ENCODE data around the gene RNF26. TPM values are rescaled to one million over a fixed set of nuclear protein-coding genes. Genes with fewer than 3 reads are reported as not detected.

The RNF26 gene
- total RNA-seq, 2 experiments from 2014 or later = 33.5 to 35.1 TPM

GRCh38 chr11:119323532-119324033, 10.7 kb upstream of the RNF26 start:
- H3K36me3 Mint-ChIP-seq (ENCODE audit: low read depth) = no peaks in the 10 kb centered on the region
- peak; percentile 83 for DNase-seq
- H3K27me3 Mint-ChIP-seq = peaks cover 9% of the 10 kb centered on the region
- CTCF ChIA-PET = interaction anchor here (0.9 to 10.8 kb wide), 30 partner anchors 8 to 257 kb away, joined by 3 to 136 read pairs (median 6); partner anchors contain the start of genes C1QTNF5, CBL, DPAGT1 and HINFP
- no peak overlapping the region for H3K4me3 Mint-ChIP-seq
- peaks cover 35% of the 10 kb centered on the region for H3K4me1 Mint-ChIP-seq
- POLR2A ChIA-PET = interaction anchor here (0.9 to 3.5 kb wide), 8 partner anchors 11 to 229 kb away, joined by 3 to 17 read pairs (median 4); partner anchors contain the start of genes CBL and RNF26
- H3K27ac Mint-ChIP-seq = no peak overlapping the region
- H3K9me3 Mint-ChIP-seq = no peaks in the 10 kb centered on the region

GRCh38 chr11:119324189-119324588, 10.1 kb upstream of the RNF26 start:
- ChIA-PET CTCF (interaction anchor here (0.6 to 10.8 kb wide), 25 partner anchors 8 to 544 kb away, joined by 3 to 136 read pairs (median 6); partner anchors contain the start of genes C1QTNF5, CBL, DPAGT1 and NLRX1), POLR2A (interaction anchor here (0.9 to 1.9 kb wide), 4 partner anchors 10 to 229 kb away, joined by 3 to 6 read pairs (median 3); partner anchors contain the start of genes CBL and RNF26)
- Mint-ChIP-seq H3K4me1 (peaks cover 30% of the 10 kb centered on the region), H3K27me3 (peaks cover 8% of the 10 kb centered on the region), H3K9me3 (no peaks in the 10 kb centered on the region), H3K4me3 (no peak overlapping the region), H3K27ac (no peak overlapping the region), H3K36me3 (ENCODE audit: low read depth) (no peaks in the 10 kb centered on the region)
- no peak for DNase-seq

- Mint-ChIP-seq H3K4me3 (no peak overlapping the region), H3K9me3 (no peaks in the 10 kb centered on the region), H3K4me1 (peaks cover 16% of the 10 kb centered on the region), H3K36me3 (ENCODE audit: low read depth) (no peaks in the 10 kb centered on the region), H3K27me3 (peaks cover 16% of the 10 kb centered on the region), H3K27ac (no peak overlapping the region)
- CTCF ChIA-PET = interaction anchor here (0.7 to 4.1 kb wide), 4 partner anchors 9 to 214 kb away, joined by 4 to 15 read pairs (median 6); no protein-coding TSS in a partner anchor
- POLR2A ChIA-PET = no interaction called here
- no peak for DNase-seq
Measured at GRCh38 chr11:119329320-119329719, 5.0 kb upstream of the RNF26 start.

- Mint-ChIP-seq H3K4me1 (peaks cover 24% of the 10 kb centered on the region), H3K36me3 (ENCODE audit: low read depth) (peaks cover 5% of the 10 kb centered on the region), H3K4me3 (no peak overlapping the region), H3K27me3 (peaks cover 16% of the 10 kb centered on the region), H3K27ac (no peak overlapping the region), H3K9me3 (no peaks in the 10 kb centered on the region)
- ChIA-PET POLR2A (no interaction called here), CTCF (interaction anchor here (0.7 to 1.1 kb wide), 2 partner anchors 8 to 14 kb away, joined by 3 to 4 read pairs; no protein-coding TSS in a partner anchor)
- no peak for DNase-seq
Measured at GRCh38 chr11:119330237-119330636, 4.1 kb upstream of the RNF26 start.

- no peak for DNase-seq
- Mint-ChIP-seq H3K9me3 (no peaks in the 10 kb centered on the region), H3K4me1 (peaks cover 44% of the 10 kb centered on the region), H3K27ac (no peak overlapping the region), H3K27me3 (peaks cover 16% of the 10 kb centered on the region), H3K36me3 (ENCODE audit: low read depth) (peaks cover 15% of the 10 kb centered on the region), H3K4me3 (no peak overlapping the region)
- POLR2A ChIA-PET = interaction anchor here (1.3 kb wide), 1 partner anchor 11 kb away, joined by 7 read pairs; no protein-coding TSS in a partner anchor
- CTCF ChIA-PET = interaction anchor here (0.8 to 2.6 kb wide), 3 partner anchors 8 to 11 kb away, joined by 3 to 24 read pairs (median 4); no protein-coding TSS in a partner anchor
Measured at GRCh38 chr11:119332111-119332765, 2.1 kb upstream of the RNF26 start.

GRCh38 chr11:119335091-119335654, 846 bp downstream of the RNF26 start:
- Mint-ChIP-seq H3K27me3 (peaks cover 17% of the 10 kb centered on the region), H3K9me3 (no peaks in the 10 kb centered on the region), H3K4me3 (peak overlapping the region; percentile 100), H3K27ac (peak overlapping the region; percentile 94), H3K4me1 (peaks cover 62% of the 10 kb centered on the region), H3K36me3 (ENCODE audit: low read depth) (peaks cover 21% of the 10 kb centered on the region)
- DNase-seq = no peak
- POLR2A ChIA-PET = interaction anchor here (0.9 to 2.1 kb wide), 5 partner anchors 13 to 268 kb away, joined by 3 to 13 read pairs (median 6); partner anchors contain the start of genes CBL, NLRX1 and VPS11
- CTCF ChIA-PET = interaction anchor here (1.1 to 6.7 kb wide), 5 partner anchors 12 to 46 kb away, joined by 4 to 136 read pairs (median 10); partner anchors contain the start of gene USP2

GRCh38 chr11:119335655-119336543, 1.6 kb downstream of the RNF26 start:
- no peak for DNase-seq
- POLR2A ChIA-PET = interaction anchor here (2.1 kb wide), 2 partner anchors 14 to 167 kb away, joined by 8 to 13 read pairs; partner anchors contain the start of gene NLRX1
- peaks cover 64% of the 10 kb centered on the region for H3K4me1 Mint-ChIP-seq
- no peaks in the 10 kb centered on the region for H3K9me3 Mint-ChIP-seq
- peaks cover 21% of the 10 kb centered on the region for H3K36me3 Mint-ChIP-seq (ENCODE audit: low read depth)
- CTCF ChIA-PET = interaction anchor here (2.2 to 6.7 kb wide), 2 partner anchors 12 to 20 kb away, joined by 10 to 136 read pairs; no protein-coding TSS in a partner anchor
- peak overlapping the region; percentile 100 for H3K4me3 Mint-ChIP-seq
- H3K27me3 Mint-ChIP-seq = peaks cover 15% of the 10 kb centered on the region
- H3K27ac Mint-ChIP-seq = peak overlapping the region; percentile 94

GRCh38 chr11:119336744-119337469, 2.6 kb downstream of the RNF26 start:
- ChIA-PET CTCF (interaction anchor here (0.6 to 6.7 kb wide), 8 partner anchors 11 to 168 kb away, joined by 3 to 136 read pairs (median 16); partner anchors contain the start of genes CBL and NLRX1), POLR2A (interaction anchor here (1.2 to 2.5 kb wide), 4 partner anchors 14 to 241 kb away, joined by 3 to 17 read pairs (median 5); partner anchors contain the start of gene NLRX1)
- Mint-ChIP-seq H3K4me3 (peak overlapping the region; percentile 61), H3K36me3 (ENCODE audit: low read depth) (peaks cover 21% of the 10 kb centered on the region), H3K27ac (peak overlapping the region; percentile 44), H3K4me1 (peaks cover 68% of the 10 kb centered on the region), H3K9me3 (no peaks in the 10 kb centered on the region), H3K27me3 (peaks cover 23% of the 10 kb centered on the region)
- DNase-seq = no peak

- POLR2A ChIA-PET = interaction anchor here (0.8 to 2.5 kb wide), 10 partner anchors 13 to 271 kb away, joined by 3 to 17 read pairs (median 4); partner anchors contain the start of genes HMBS and NLRX1
- no peaks in the 10 kb centered on the region for H3K9me3 Mint-ChIP-seq
- H3K36me3 Mint-ChIP-seq (ENCODE audit: low read depth) = peaks cover 21% of the 10 kb centered on the region
- H3K4me1 Mint-ChIP-seq = peaks cover 66% of the 10 kb centered on the region
- DNase-seq = no peak
- CTCF ChIA-PET = interaction anchor here (0.5 to 6.7 kb wide), 44 partner anchors 8 to 1133 kb away, joined by 3 to 136 read pairs (median 4); partner anchors contain the start of genes CBL, NLRX1, USP2 and VPS11
- H3K27ac Mint-ChIP-seq = no peak overlapping the region
- H3K4me3 Mint-ChIP-seq = peak overlapping the region; percentile 21
- peaks cover 31% of the 10 kb centered on the region for H3K27me3 Mint-ChIP-seq
Measured at GRCh38 chr11:119337581-119338317, 3.4 kb downstream of the RNF26 start.

GRCh38 chr11:119338318-119338890, 4.1 kb downstream of the RNF26 start:
- no peak overlapping the region for H3K4me3 Mint-ChIP-seq
- peak; percentile 77 for DNase-seq
- peaks cover 35% of the 10 kb centered on the region for H3K27me3 Mint-ChIP-seq
- H3K4me1 Mint-ChIP-seq = peaks cover 60% of the 10 kb centered on the region
- H3K27ac Mint-ChIP-seq = no peak overlapping the region
- CTCF ChIA-PET = interaction anchor here (0.5 to 6.7 kb wide), 44 partner anchors 9 to 1134 kb away, joined by 3 to 136 read pairs (median 4); partner anchors contain the start of genes CBL, NLRX1, USP2 and VPS11
- no peaks in the 10 kb centered on the region for H3K9me3 Mint-ChIP-seq
- POLR2A ChIA-PET = interaction anchor here (0.8 to 2.5 kb wide), 9 partner anchors 12 to 272 kb away, joined by 3 to 17 read pairs (median 4); partner anchors contain the start of genes HMBS and NLRX1
- peaks cover 21% of the 10 kb centered on the region for H3K36me3 Mint-ChIP-seq (ENCODE audit: low read depth)

Data from activated CD4-positive, alpha-beta memory T cell treated with anti-CD3 and anti-CD28 coated beads, Interleukin-2, amount 10 ng/mL, durations not matched to agents 7 days and 5 days (primary cell).